ENCODE data around the gene SRSF4. TPM values are rescaled to one million over a fixed set of nuclear protein-coding genes. Genes with fewer than 3 reads are reported as not detected.

Gene SRSF4
- total and polyA plus RNA-seq, 10 of the 15 experiments (the other 5 are each of a cell fraction or from before 2014, with no cell fraction given) = 17.2 to 107 (median 78.6) TPM

- Histone ChIP-seq H3K79me2 (ENCODE audit: control insufficient read depth, insufficient read depth, low read length) (no peaks in the 10 kb centered on the region), H3K4me1 (ENCODE audit: control insufficient read depth, insufficient read depth, low read length) (peaks cover 3% of the 10 kb centered on the region; the same call in 1 of the 2 replicates), H3K4me3 (no peak overlapping the region), H3K27ac (ENCODE audit: control insufficient read depth, insufficient read depth) (no peak overlapping the region), H3K9ac (ENCODE audit: control insufficient read depth, insufficient read depth, low read length) (no peak overlapping the region), H3K27me3 (replicated peaks in 1 of 2; ENCODE audit: control insufficient read depth in 2 of 2, insufficient read depth in 2 of 2, low read length in 1 of 2) (no peaks in the 10 kb centered on the region), H3K9me3 (replicated peaks; ENCODE audit: control insufficient read depth, insufficient read depth, low read length) (no peaks in the 10 kb centered on the region), H3K36me3 (ENCODE audit: control insufficient read depth in 2 of 2, insufficient read depth in 2 of 2, low read length in 1 of 2) (peaks cover 6 to 27% of the 10 kb centered on the region in 2 experiments), H3K4me2 (ENCODE audit: control insufficient read depth, insufficient read depth) (no peak overlapping the region), H4K20me1 (ENCODE audit: control insufficient read depth, insufficient read depth) (no peaks in the 10 kb centered on the region), H2AFZ (ENCODE audit: control insufficient read depth, low read depth, low read length) (no peak overlapping the region)
- CTCF ChIA-PET = interaction anchor here (1.0 to 6.0 kb wide), 30 partner anchors 10 to 414 kb away, joined by 3 to 173 read pairs (median 6); partner anchors contain the start of genes MECR and SRSF4
- in situ Hi-C loops (cut with MboI) = no loop called here
- FAIRE-seq = no peak
- RAD21 ChIA-PET (ENCODE audit: unreplicated experiment) = interaction anchor here (0.6 to 3.6 kb wide), 13 partner anchors 20 to 418 kb away, joined by 3 to 91 read pairs (median 6); partner anchors contain the start of gene SRSF4
- SMC1A ChIA-PET (ENCODE audit: uncharacterized antibody, unreplicated experiment) = interaction anchor here (0.8 to 8.3 kb wide), 18 partner anchors 9 to 426 kb away, joined by 3 to 127 read pairs (median 4); partner anchors contain the start of genes EPB41, MECR and SRSF4
- DNase-seq (ENCODE audit: low read depth, low spot score) = no peak
- intact Hi-C loops (cut with micrococcal nuclease; ENCODE audit: unreplicated experiment) = loop anchor here (5.0 to 10.0 kb wide), 3 partner anchors 79 to 417 kb away; partner anchors contain the start of gene TMEM200B
- POLR2A ChIA-PET = interaction anchor here (1.1 to 1.5 kb wide), 2 partner anchors 22 to 317 kb away, joined by 3 to 9 read pairs; no protein-coding TSS in a partner anchor
- ATAC-seq = no peak
- TF ChIP-seq ELK1 (IDR thresholded peaks at IDR 0.05; ENCODE audit: low read depth, low read length) = no peak
- TF ChIP-seq SKIL (IDR thresholded peaks at IDR 0.05; ENCODE audit: low read depth, poor library complexity, severe bottlenecking) = no peak
- TF ChIP-seq CHD1 (IDR thresholded peaks at IDR 0.05; ENCODE audit: low read depth, low read length) = no peak
- no peak for TF ChIP-seq CREB1 (IDR thresholded peaks at IDR 0.05; ENCODE audit: low read depth)
- TF ChIP-seq ESRRA (IDR thresholded peaks at IDR 0.05; ENCODE audit: low read length) = no peak
- TF ChIP-seq TCF12 (IDR thresholded peaks at IDR 0.05; ENCODE audit: low read depth, low read length) = no peak
- TF ChIP-seq EED (IDR thresholded peaks at IDR 0.05; ENCODE audit: low read depth) = no peak
- no peak for TF ChIP-seq RELA (IDR thresholded peaks at IDR 0.05; ENCODE audit: borderline replicate concordance, partially characterized antibody)
- no peak for TF ChIP-seq NFYB (IDR thresholded peaks at IDR 0.05; ENCODE audit: insufficient read depth, low read depth, low read length)
- TF ChIP-seq CHD4 (IDR thresholded peaks at IDR 0.05) = no peak
- no peak for TF ChIP-seq CHD2 (IDR thresholded peaks at IDR 0.05; ENCODE audit: borderline replicate concordance, low read depth, low read length)
- no peak for TF ChIP-seq ATF7 (IDR thresholded peaks at IDR 0.05; ENCODE audit: low read depth)
- no peak for TF ChIP-seq PAX5 (IDR thresholded peaks at IDR 0.05; ENCODE audit: borderline replicate concordance, low read depth, low read length)
- TF ChIP-seq SMAD1 (IDR thresholded peaks at IDR 0.05; ENCODE audit: low read depth, partially characterized antibody) = no peak
- TF ChIP-seq FOXK2 (IDR thresholded peaks at IDR 0.05) = no peak
- TF ChIP-seq POU2F2 (IDR thresholded peaks at IDR 0.05; ENCODE audit: borderline replicate concordance, low read depth, low read length) = no peak
- 89% methylated on average over 6 of the region's 6 CpGs for WGBS (ENCODE audit: insufficient coverage, insufficient replicate concordance, low lambda C conversion rate, missing lambda C conversion rate)
- no TSS peak for BruUV-seq (replicated peaks)
Measured at GRCh38 chr1:29201595-29202051, 19.9 kb upstream of the SRSF4 start.

Data from GM12878 (cell line).